ENCODE measurements around the gene FNBP1L. TPM values are rescaled to one million over a fixed set of nuclear protein-coding genes. Genes with fewer than 3 reads are reported as not detected.

FNBP1L gene
- polyA plus RNA-seq, 1 experiment: 5.5 TPM

- Histone ChIP-seq H3K4me3 (ENCODE audit: low read depth, low read length) (no peak overlapping the region), H3K27me3 (ENCODE audit: control insufficient read depth, insufficient read depth, low read length) (no peaks in the 10 kb centered on the region), H3K36me3 (ENCODE audit: control insufficient read depth, insufficient read depth, low read length) (no peaks in the 10 kb centered on the region)
- TF ChIP-seq CTCF (IDR thresholded peaks at IDR 0.05; ENCODE audit: insufficient read depth, low read depth, low read length): no peak
- DNase-seq (ENCODE audit: low read depth): no peak
- ChIA-PET CTCF (no interaction called here), POLR2A (no interaction called here)
Observed at GRCh38 chr1:93541045-93541444, 93.1 kb downstream of the FNBP1L start.

GRCh38 chr1:93542398-93542797 lies 94.5 kb downstream of the FNBP1L start:
- no peak for TF ChIP-seq CTCF (IDR thresholded peaks at IDR 0.05; ENCODE audit: insufficient read depth, low read depth, low read length)
- Histone ChIP-seq H3K27me3 (ENCODE audit: control insufficient read depth, insufficient read depth, low read length) (no peaks in the 10 kb centered on the region), H3K4me3 (ENCODE audit: low read depth, low read length) (no peak overlapping the region), H3K36me3 (ENCODE audit: control insufficient read depth, insufficient read depth, low read length) (no peaks in the 10 kb centered on the region)
- ChIA-PET POLR2A (no interaction called here), CTCF (interaction anchor here (1.1 kb wide), 1 partner anchor 16 kb away, joined by 3 read pairs; no protein-coding TSS in a partner anchor)
- no peak for DNase-seq (ENCODE audit: low read depth)

- CTCF ChIA-PET: interaction anchor here (0.6 to 1.3 kb wide), 4 partner anchors 14 to 267 kb away, joined by 3 to 6 read pairs (median 4); no protein-coding TSS in a partner anchor
Observed at GRCh38 chr1:93546162-93546863, 98.4 kb downstream of the FNBP1L start.

GRCh38 chr1:93549131-93549530 lies 101.2 kb downstream of the FNBP1L start:
- Histone ChIP-seq H3K36me3 (ENCODE audit: control insufficient read depth, insufficient read depth, low read length) (peaks cover 2% of the 10 kb centered on the region; the same call in 1 of the 2 replicates), H3K4me3 (ENCODE audit: low read depth, low read length) (no peak overlapping the region), H3K27me3 (ENCODE audit: control insufficient read depth, insufficient read depth, low read length) (no peaks in the 10 kb centered on the region)
- no peak for DNase-seq (ENCODE audit: low read depth)
- ChIA-PET CTCF (no interaction called here), POLR2A (no interaction called here)
- no peak for TF ChIP-seq CTCF (IDR thresholded peaks at IDR 0.05; ENCODE audit: insufficient read depth, low read depth, low read length)

More at GRCh38 chr1:93546162-93546863, 98.4 kb downstream of the FNBP1L start:
- POLR2A ChIA-PET: no interaction called here
- Histone ChIP-seq H3K27me3 (ENCODE audit: control insufficient read depth, insufficient read depth, low read length) (no peaks in the 10 kb centered on the region), H3K36me3 (ENCODE audit: control insufficient read depth, insufficient read depth, low read length) (peaks cover 2% of the 10 kb centered on the region; the same call in 1 of the 2 replicates), H3K4me3 (ENCODE audit: low read depth, low read length) (no peak overlapping the region)
- no peak for TF ChIP-seq CTCF (IDR thresholded peaks at IDR 0.05; ENCODE audit: insufficient read depth, low read depth, low read length)
- DNase-seq (ENCODE audit: low read depth): no peak

- TF ChIP-seq CTCF (IDR thresholded peaks at IDR 0.05; ENCODE audit: insufficient read depth, low read depth, low read length): no peak
- no peak for DNase-seq (ENCODE audit: low read depth)
- H3K27me3 ChIP-seq (ENCODE audit: control insufficient read depth, insufficient read depth, low read length): no peaks in the 10 kb centered on the region
- ChIA-PET CTCF (no interaction called here), POLR2A (no interaction called here)
- H3K36me3 ChIP-seq (ENCODE audit: control insufficient read depth, insufficient read depth, low read length): peaks cover 2% of the 10 kb centered on the region; the same call in 1 of the 2 replicates
- no peak overlapping the region for H3K4me3 ChIP-seq (ENCODE audit: low read depth, low read length)
Observed at GRCh38 chr1:93549811-93550210, 101.9 kb downstream of the FNBP1L start.

Data from BJ (cell line).